DOHH2 (cell line): ENCODE measurements around the gene KRTAP10-12.
"Not testable (repeated sequence)": the region's sequence is repeated elsewhere in the genome, so short reads cannot be mapped to it uniquely, and the experiment has no call there.

Experiments used
- H3F3A ChIP-seq: fragments of 200-600 bp; sonication (generic), shearing (Covaris generic); 2 replicates; pipeline ENCODE4 v1.6.0; 2016; ENCODE audit warnings: antibody characterized with exemption, mild to moderate bottlenecking; ENCODE audit not compliant: control insufficient read depth, insufficient read depth
- H3K27ac ChIP-seq: fragments of 200-600 bp; sonication (generic); 2 replicates; pipeline ENCODE4 v1.5.1; 2014; ENCODE audit warnings: low read depth, mild to moderate bottlenecking, low read length, moderate library complexity
- H3K27me3 ChIP-seq: fragments of 200-600 bp; sonication (generic); 2 replicates; pipeline ENCODE4 v1.6.1; 2014; ENCODE audit warnings: mild to moderate bottlenecking, low read length, mixed read lengths; ENCODE audit not compliant: control insufficient read depth
- H3K36me3 ChIP-seq: fragments of 200-600 bp; sonication (generic); 2 replicates; pipeline ENCODE4 v1.6.1; 2014; ENCODE audit warnings: mild to moderate bottlenecking, low read length, moderate library complexity, mixed read lengths; ENCODE audit not compliant: control insufficient read depth
- H3K4me1 ChIP-seq: fragments of 200-600 bp; sonication (generic); 2 replicates; pipeline ENCODE4 v1.6.1; 2014; ENCODE audit warnings: mild to moderate bottlenecking, low read length, mixed read lengths; ENCODE audit not compliant: control insufficient read depth
- H3K4me2 ChIP-seq: fragments of 200-600 bp; sonication (generic); 2 replicates; pipeline ENCODE4 v1.6.0; 2014; ENCODE audit warnings: mild to moderate bottlenecking, low read length, moderate library complexity
- H3K4me3 ChIP-seq: fragments of 200-600 bp; sonication (generic); 2 replicates; pipeline ENCODE4 v1.5.1; 2014; ENCODE audit warnings: mild to moderate bottlenecking, low read length, mixed read lengths
- H3K79me2 ChIP-seq: fragments of 200-600 bp; sonication (generic); 2 replicates; pipeline ENCODE4 v1.6.1; 2014; ENCODE audit warnings: mild to moderate bottlenecking, low read length, mixed read lengths; ENCODE audit not compliant: control insufficient read depth
- H3K9me2 ChIP-seq: fragments of 200-600 bp; sonication (generic); replicated peaks from 2 replicates; pipeline ENCODE4 v1.6.1; 2014; ENCODE audit warnings: mild to moderate bottlenecking, low read length, mixed read lengths; ENCODE audit not compliant: control insufficient read depth
- H3K9me3 ChIP-seq: fragments of 200-600 bp; sonication (generic); 2 replicates; pipeline ENCODE4 v1.6.1; 2014; ENCODE audit warnings: antibody characterized with exemption, low read length, mixed read lengths; ENCODE audit not compliant: control insufficient read depth, insufficient read depth
- H4K20me1 ChIP-seq: fragments of 200-600 bp; sonication (generic); 2 replicates; pipeline ENCODE4 v1.6.0; 2014; ENCODE audit warnings: low read depth, mild to moderate bottlenecking, antibody characterized with exemption, low read length, moderate library complexity; ENCODE audit not compliant: control insufficient read depth, insufficient read depth
- EZH2phosphoT487 ChIP-seq: fragments of 200-600 bp; sonication (generic); IDR thresholded peaks from 2 replicates; pipeline ENCODE4 v1.6.1; 2017; ENCODE audit warnings: borderline replicate concordance, mild to moderate bottlenecking, antibody characterized with exemption, low read length, moderate library complexity, mixed read lengths
- TF ChIP-seq, protein P1 (sequence below): fragments of 200-600 bp; sonication (generic); IDR thresholded peaks from one replicate; pipeline ENCODE4 v1.5.1; 2014; ENCODE audit warnings: antibody characterized with exemption, mild to moderate bottlenecking, low read depth, low read length; ENCODE audit not compliant: poor library complexity, severe bottlenecking

The KRTAP10-12 gene

DNA sequence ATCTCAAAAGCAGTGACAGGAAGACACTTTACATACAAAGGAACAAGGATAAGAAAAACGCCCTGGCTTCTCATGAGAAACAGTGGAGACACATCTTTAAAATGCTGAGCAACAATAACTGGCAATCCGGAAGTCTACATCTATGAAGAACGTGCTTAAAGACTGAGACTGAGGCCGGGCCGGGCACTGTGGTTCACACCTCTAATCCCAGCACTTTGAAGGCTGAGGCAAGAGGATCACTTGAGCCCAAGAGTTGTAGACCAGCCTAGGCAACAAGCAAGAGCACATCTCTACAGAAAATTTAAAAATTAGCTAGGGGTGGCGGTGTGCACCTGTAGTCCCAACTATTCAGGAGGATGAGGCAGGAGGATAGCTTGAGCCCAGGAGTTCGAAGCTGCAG, 12.9 kb upstream of the KRTAP10-12 start:
- H3K9me3 ChIP-seq, result no peaks in the 10 kb centered on the region
- peaks cover 3% of the 10 kb centered on the region for H3K27me3 ChIP-seq
- H3K9me2 ChIP-seq, result no peaks in the 10 kb centered on the region
- no peaks in the 10 kb centered on the region for H3K79me2 ChIP-seq
- no peak for TF ChIP-seq EZH2phosphoT487
- TF ChIP-seq, protein P1, sequence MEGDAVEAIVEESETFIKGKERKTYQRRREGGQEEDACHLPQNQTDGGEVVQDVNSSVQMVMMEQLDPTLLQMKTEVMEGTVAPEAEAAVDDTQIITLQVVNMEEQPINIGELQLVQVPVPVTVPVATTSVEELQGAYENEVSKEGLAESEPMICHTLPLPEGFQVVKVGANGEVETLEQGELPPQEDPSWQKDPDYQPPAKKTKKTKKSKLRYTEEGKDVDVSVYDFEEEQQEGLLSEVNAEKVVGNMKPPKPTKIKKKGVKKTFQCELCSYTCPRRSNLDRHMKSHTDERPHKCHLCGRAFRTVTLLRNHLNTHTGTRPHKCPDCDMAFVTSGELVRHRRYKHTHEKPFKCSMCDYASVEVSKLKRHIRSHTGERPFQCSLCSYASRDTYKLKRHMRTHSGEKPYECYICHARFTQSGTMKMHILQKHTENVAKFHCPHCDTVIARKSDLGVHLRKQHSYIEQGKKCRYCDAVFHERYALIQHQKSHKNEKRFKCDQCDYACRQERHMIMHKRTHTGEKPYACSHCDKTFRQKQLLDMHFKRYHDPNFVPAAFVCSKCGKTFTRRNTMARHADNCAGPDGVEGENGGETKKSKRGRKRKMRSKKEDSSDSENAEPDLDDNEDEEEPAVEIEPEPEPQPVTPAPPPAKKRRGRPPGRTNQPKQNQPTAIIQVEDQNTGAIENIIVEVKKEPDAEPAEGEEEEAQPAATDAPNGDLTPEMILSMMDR, result no peak
- no peaks in the 10 kb centered on the region for H3F3A ChIP-seq
- H3K36me3 ChIP-seq, result no peaks in the 10 kb centered on the region
- H3K4me2 ChIP-seq, result no peak overlapping the region
- no peak overlapping the region for H3K27ac ChIP-seq
- H3K4me1 ChIP-seq, result no peaks in the 10 kb centered on the region
- no peak overlapping the region for H3K4me3 ChIP-seq
- no peaks in the 10 kb centered on the region for H4K20me1 ChIP-seq

DNA sequence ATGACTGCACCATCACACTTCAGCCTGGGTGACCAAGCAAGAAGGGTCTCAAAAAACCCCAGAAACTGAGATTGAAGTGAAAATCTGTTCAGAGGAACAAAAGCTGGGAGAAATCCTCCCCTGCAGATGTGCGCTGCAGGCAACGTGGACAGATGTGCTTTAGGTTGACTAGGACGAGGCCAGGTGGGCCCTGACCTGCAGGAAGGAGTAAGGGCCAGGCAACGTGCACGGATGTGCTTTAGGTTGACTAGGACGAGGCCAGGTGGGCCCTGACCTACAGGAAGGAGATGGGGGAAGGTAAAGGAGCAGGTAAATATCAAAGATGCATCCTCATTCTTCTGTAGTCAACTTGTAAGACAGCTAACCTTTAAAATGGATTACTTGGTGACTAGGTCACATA, 12.5 kb upstream of the KRTAP10-12 start:
- Histone ChIP-seq H3K9me2 (no peaks in the 10 kb centered on the region), H3F3A (no peaks in the 10 kb centered on the region), H4K20me1 (no peaks in the 10 kb centered on the region), H3K27ac (no peak overlapping the region), H3K36me3 (no peaks in the 10 kb centered on the region), H3K4me2 (no peak overlapping the region), H3K4me1 (no peaks in the 10 kb centered on the region), H3K27me3 (peaks cover 3% of the 10 kb centered on the region), H3K79me2 (no peaks in the 10 kb centered on the region), H3K4me3 (no peak overlapping the region), H3K9me3 (no peaks in the 10 kb centered on the region)
- TF ChIP-seq, protein P1, result no peak
- TF ChIP-seq EZH2phosphoT487, result no peak

DNA sequence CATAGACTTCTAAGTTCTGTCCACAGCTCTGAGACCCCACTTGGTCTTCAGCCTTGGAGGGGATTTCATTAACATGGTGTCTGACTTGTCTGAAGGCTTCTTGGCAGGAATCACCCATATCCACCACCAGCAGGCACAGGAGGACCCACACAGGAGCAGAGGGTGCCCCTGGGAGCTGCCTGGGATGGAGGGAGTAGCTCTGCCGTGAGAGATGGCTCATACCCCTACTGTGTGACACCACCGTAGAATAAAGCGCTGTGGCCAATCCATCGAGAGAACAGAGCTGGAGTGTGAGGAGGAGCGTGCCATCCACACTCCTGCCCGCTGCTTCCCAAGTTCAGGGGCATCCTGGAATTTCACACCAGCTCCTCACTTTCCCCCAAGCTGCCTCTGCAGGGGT, 11.9 kb upstream of the KRTAP10-12 start:
- not testable (repeated sequence) for H3K36me3 ChIP-seq, H3K9me2 ChIP-seq, H3K9me3 ChIP-seq, H3K27ac ChIP-seq, H3K4me2 ChIP-seq, H3K79me2 ChIP-seq, H4K20me1 ChIP-seq, H3K4me3 ChIP-seq, H3F3A ChIP-seq, H3K4me1 ChIP-seq, H3K27me3 ChIP-seq

DNA sequence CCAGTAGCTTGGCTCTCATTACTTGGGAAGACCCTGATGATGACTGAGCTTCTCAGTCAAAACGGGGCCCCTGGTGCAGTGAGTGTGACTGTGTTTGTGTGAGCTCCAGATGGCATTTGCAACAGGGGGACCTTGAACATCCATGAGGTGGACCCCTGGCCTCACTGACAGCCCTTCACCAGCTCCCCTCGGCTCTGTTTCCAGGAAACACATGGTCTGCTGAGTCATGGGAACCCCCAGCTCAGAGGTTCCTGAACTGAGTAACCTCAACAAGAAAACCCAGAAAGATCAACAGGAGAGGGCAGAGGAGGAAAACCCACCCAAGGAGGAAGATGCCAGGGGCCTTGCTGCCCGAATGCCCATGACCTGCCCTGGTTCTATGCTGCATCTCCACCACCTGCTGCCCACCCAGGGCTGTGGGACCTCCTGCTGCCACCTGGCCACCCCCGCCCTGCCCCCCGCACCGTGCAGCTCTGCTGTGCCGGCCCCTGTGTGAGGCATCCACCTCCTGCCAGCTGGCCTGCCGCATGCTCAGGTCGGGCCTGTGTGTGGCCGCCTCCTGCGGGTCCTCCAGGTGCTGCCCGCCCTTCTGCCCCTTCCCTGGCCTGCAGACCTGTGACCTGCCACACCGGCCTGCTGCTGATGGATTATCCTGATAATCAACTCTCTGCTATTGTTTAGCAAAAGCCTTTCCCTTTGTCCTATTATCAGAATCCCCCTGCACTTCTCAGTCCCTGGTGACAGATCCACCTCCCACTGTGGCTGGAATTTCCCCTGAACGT, 10.8 kb upstream of the KRTAP10-12 start:
- no peak overlapping the region for H3K4me3 ChIP-seq
- H3K9me3 ChIP-seq, result no peaks in the 10 kb centered on the region
- no peak overlapping the region for H3K4me2 ChIP-seq
- no peaks in the 10 kb centered on the region for H3K79me2 ChIP-seq
- H3F3A ChIP-seq, result no peaks in the 10 kb centered on the region
- no peaks in the 10 kb centered on the region for H3K9me2 ChIP-seq
- no peak overlapping the region for H3K27ac ChIP-seq
- TF ChIP-seq, protein P1, result no peak
- no peak for TF ChIP-seq EZH2phosphoT487
- no peaks in the 10 kb centered on the region for H3K4me1 ChIP-seq
- no peaks in the 10 kb centered on the region for H4K20me1 ChIP-seq
- no peaks in the 10 kb centered on the region for H3K36me3 ChIP-seq
- H3K27me3 ChIP-seq, result peaks cover 3% of the 10 kb centered on the region
